HG03060 (cell line): ENCODE data around the gene USH1C.

Source experiments
- ATAC-seq: cut with Tn5 transposase; IDR thresholded peaks from one replicate; pipeline ENCODE4 v1.9.1; 2021; ENCODE audit warnings: low read depth, moderate number of reproducible peaks; ENCODE audit not compliant: unreplicated experiment

The USH1C gene

GRCh38 chr11:17550450-17551346 is 6.5 kb upstream of the USH1C start:
- no peak for ATAC-seq

- ATAC-seq, result no peak
Measured at GRCh38 chr11:17548444-17548843, 4.2 kb upstream of the USH1C start.

- no peak for ATAC-seq
Measured at GRCh38 chr11:17547932-17548331, 3.7 kb upstream of the USH1C start.

- ATAC-seq, result no peak
Measured at GRCh38 chr11:17547051-17547577, 2.9 kb upstream of the USH1C start, which contains the start of gene OTOG. Gene OTOG, plus strand, starts transcription at chr11:17547259. Its CDS starts 114 bp downstream, at chr11:17547373.

- no peak for ATAC-seq
Measured at GRCh38 chr11:17546240-17546639, 2.0 kb upstream of the USH1C start.

- no peak for ATAC-seq
Measured at GRCh38 chr11:17543574-17544180, 539 bp downstream of the USH1C start.

- ATAC-seq, result no peak
Measured at GRCh38 chr11:17543041-17543440, 1.2 kb downstream of the USH1C start.

- ATAC-seq, result no peak
Measured at GRCh38 chr11:17542249-17542648, 2.0 kb downstream of the USH1C start.

- no peak for ATAC-seq
Measured at GRCh38 chr11:17541330-17541885, 2.8 kb downstream of the USH1C start.

GRCh38 chr11:17540807-17541206 is 3.4 kb downstream of the USH1C start:
- no peak for ATAC-seq

GRCh38 chr11:17538731-17539130 is 5.5 kb downstream of the USH1C start:
- ATAC-seq, result no peak

- ATAC-seq, result no peak
Measured at GRCh38 chr11:17538054-17538453, 6.2 kb downstream of the USH1C start.

GRCh38 chr11:17537261-17537660 is 7.0 kb downstream of the USH1C start:
- no peak for ATAC-seq

- ATAC-seq, result no peak
Measured at GRCh38 chr11:17535488-17535887, 8.7 kb downstream of the USH1C start.

GRCh38 chr11:17533778-17534415 is 10.3 kb downstream of the USH1C start:
- ATAC-seq, result no peak

- ATAC-seq, result no peak
Measured at GRCh38 chr11:17533341-17533740, 10.9 kb downstream of the USH1C start.

- ATAC-seq, result no peak
Measured at GRCh38 chr11:17532784-17533183, 11.4 kb downstream of the USH1C start.

- no peak for ATAC-seq
Measured at GRCh38 chr11:17531636-17532113, 12.5 kb downstream of the USH1C start.

GRCh38 chr11:17531071-17531600 is 13.1 kb downstream of the USH1C start:
- no peak for ATAC-seq

GRCh38 chr11:17529844-17530185 is 14.4 kb downstream of the USH1C start:
- ATAC-seq, result no peak
